Measurements from ENCODE around the gene IDNK.

The IDNK gene

DNA sequence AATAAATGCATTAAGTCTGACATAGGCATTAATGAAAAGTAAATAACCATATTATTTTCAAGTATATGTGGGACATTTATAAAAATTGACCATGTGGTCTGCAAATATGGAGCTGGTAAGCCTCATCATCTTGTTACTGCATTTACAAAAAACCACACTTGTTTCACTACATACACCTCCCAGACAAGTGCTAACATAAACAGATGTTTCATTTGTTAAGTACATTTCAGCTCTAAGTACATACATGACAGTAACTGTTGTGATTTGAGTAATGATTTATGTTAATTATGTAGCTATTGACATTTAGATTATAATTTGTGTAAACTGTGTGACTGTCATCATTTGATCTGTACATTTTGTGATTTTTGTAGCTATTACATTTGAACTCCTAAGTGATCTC is 13.9 kb downstream of the IDNK start:
- no peak for DNase-seq

DNA sequence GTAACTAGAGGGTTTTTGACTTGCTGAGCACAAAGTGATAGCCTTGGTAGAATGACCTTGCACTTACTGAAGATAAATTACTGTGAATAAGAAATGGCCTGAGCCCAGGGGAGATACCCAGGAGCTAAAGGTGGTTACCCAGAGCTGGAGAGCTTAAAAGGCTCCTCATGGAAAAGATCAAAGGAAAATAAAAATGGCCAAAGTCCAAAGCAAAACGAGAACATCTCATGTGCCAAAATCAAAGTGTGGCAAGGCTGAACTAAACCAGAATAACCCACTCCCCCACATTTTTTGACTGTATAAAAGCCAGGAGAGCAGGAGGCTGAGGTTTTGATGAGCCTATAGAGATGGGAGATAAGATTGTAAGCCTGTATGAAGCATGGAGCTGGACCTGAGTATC is 14.4 kb downstream of the IDNK start:
- no peak for DNase-seq

DNA sequence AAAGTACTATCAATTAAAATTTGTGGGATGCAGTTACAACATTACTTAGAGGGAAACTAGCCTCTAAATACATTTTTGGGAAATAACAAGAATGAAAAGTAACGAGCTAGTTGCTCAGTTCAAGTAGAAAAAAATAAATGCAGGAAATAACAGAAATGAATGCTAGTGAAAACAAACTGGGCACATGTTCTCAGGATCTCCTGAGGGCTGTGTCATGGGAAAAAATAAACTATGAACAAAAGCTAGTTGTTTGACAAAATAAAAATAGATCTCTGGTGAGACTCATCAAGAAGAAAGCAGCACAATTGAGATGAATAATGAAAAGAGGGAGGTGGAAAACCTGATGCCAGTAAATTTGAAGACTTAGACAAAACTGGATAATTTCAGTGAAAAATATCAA is 16.3 kb downstream of the IDNK start:
- DNase-seq = no peak

DNA sequence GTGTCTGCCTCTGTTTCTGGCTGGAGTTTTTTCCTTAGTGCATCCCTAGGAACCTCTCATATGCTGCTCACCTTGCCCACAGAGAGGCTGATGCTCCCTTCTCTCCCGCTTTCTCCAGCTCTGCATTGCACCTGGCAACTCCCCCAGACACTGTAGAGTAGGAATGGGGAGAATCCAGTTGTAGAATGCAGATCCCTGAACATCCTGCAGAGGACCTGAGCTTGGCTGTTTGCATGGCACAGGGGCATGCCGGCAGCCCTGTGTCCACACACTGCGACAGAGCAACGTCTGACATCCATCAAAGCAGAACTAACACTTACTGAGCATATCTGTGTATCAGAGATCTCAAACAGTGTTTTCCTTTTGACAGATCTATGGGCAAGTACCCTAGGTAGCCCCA is 19.9 kb downstream of the IDNK start:
- DNase-seq = no peak

DNA sequence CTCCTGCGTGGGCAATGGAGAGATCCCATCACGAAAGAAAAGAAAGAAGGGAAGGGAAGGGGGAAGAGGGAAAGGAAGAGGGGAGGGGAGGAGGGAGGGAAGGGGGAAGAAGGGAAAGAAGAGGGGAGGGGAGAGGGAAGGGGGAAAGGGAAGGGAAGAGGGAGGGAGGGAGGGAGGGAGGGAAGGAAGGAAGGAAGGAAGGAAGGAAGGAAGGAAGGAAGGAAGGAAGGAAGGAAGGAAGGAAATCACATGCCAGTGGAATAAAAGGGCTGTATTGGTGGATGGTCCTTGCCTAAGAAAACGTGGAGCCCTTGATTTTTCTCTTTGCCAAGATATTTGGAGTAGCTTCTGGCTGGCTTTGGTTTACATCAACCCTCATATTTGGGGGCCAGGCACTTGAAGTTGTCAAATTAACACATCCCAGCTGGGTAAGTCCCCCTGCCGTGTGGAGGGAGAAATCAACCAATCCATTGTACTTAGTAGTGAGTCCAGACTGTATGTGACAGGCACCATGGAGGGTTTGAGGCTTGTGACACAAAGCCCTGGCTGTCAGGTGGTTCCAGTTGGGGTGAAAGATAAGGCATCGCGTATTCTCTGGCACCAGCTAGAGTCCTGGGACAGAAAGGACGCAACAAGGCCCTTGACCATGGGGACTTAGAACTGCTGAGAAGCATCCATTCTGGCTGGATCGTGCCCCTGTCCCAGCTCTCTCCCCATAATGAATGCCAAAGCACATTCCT is 23.7 kb downstream of the IDNK start:
- DNase-seq = no peak

DNA sequence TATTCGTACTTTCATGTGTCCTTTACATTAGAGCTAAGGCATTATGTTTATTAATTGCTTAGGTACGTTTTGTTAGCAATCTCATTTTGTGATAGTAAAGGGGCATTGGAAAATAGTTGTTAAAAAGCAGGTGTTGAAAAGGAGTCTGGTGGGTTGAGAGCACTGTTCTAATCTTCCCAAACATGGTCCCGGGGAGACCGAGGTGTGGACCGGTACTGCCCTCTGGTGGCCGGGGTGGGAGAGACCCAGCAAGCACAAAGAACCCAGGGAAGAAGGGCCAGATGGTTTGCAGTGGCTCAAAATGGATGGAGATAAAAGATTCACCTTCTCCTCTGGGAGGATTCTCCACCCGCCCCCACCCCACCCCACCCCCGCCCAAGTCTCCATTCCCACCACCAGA is 26.1 kb downstream of the IDNK start:
- DNase-seq = no peak

DNA sequence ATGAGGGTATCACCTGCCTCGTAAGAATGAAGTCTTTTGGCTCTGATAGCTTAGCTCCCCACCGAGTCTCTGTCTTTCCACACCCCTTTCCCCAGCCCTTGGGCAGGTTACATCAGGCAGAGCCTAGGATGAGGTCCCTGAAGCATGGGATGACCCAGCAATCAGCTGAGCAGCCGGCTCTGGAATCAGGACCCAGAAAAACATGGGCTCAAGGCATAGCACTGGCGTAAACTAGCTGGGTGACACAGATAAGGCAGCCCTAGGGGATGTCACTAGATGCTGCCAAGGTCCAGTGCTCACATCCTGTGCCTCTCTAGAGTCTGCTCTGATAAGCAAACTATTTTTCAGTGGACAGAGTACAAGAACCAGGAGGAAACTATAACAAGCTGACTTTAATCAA is 26.6 kb downstream of the IDNK start:
- no peak for DNase-seq

DNA sequence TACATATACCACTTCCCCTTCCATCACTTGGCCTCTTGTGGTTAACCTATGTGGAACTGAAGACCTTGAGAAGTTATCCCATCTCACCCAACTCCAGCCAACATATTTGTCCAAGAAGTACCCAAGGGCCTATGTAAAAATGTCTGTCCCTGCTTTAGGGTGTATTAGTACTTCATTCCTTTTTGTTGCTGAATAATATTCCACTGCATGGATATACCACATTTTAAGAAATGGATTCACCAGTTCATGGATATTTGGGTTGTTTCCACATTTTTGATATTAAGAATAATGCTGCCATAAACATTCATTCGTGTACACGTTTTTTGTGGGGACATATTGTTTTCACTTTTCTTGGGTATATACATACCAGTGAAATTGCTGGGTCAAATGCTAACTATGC is 28.6 kb downstream of the IDNK start:
- no peak for DNase-seq

DNA sequence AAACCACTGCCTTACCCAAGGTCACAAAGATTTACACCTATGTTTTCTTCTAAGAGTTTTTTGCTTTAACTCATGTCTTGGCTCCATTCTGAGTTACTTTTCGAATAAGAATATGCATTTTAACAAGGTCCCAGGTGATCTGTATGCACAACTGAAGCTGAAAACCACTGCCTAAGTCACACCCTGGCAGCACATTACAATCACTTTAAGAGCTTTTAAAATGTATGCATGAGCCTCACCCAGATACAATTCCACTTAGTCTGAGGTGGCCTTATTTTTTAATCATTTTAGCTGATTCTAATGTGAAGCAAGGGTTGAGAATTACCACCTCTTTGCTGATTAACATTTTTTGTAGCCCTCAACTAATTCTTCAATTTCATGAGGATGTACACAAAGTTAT is 29.5 kb downstream of the IDNK start:
- DNase-seq = no peak

DNA sequence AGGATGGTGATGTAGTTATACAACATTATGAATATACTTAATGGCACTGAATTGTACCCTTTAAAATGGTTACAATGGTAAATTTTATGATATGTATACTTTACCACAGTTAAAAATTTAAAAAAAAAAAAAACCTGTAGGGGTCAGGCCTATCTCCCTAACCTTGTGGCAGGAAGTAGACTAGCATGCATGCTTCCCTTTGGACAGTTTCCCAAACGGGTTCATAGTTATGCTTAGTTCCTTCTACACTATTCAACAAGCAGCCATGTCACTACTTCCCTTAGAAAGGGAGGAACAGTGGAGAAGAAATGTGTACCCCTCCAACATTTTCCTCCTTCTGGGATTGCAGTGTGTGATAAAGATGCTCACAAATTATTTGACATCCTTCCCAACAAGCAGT is 32.5 kb downstream of the IDNK start:
- no peak for DNase-seq

DNA sequence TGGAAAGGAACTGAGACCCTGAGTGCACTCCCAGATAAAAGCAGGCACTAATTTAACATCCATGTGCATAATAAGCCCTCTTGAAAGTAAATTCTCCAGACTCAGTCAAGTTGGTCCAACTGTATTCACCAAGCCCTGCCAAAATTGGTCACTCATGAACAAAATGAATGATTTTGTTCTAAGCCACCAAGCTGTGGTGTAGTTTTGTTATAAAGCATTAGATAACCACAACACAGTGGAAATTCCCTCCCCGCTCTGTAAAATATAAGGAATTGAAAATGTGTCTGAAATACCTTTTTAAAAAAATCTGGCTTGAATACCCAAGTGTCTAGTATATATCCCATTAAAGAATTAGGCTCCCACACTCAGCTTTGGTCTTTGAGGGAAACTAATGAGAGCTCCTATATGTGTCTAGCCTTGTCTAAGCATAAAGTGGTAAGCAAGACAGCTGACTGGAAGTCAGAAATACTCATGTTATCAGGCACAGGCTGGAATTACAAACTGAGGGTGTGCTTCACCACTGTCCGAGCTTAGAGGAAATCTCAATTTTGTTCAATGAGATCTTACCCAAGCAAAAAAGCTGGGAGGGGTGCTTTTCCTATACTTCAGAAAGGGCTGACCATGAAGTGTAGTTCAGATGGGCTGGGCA is 33.2 kb downstream of the IDNK start:
- no peak for DNase-seq

DNA sequence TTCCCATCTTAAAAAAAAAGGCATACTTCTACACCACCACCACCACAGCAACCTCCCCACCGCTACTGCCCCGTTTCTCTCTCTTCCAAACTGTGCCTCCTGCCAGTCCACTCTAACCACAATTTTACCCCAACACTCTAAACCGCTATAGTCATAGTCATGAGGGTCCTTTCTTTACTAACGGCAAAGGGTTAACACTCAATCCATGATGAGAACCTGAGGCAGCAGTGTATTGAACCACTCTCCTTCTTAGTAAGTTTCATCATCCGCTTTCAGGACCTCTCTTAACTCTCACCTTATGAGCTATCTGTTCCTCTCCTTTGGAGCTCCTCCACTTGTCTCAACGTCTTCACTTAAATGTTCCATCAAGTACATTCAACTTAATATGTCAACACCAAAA is 34.0 kb downstream of the IDNK start:
- DNase-seq = no peak

DNA sequence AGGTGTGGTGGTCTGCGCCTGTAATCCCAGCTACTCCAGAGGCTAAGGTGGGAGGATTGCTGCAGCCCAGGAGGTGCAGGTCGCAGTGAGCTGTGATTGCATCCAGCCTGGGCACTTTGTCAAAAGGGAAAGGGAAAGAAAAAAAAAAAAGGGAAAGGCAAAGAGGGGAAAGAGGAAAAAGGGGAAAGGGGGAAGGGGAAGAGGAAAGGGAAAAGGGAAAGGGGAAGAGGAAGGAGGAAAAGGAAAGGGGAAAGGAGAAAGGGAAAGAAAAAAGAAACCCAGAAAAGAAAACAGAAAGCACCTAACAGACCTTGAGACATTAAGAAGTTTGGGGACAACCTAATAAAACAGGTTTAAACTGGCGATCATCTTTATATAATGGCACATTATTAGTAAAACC is 40.0 kb downstream of the IDNK start:
- DNase-seq = no peak

DNA sequence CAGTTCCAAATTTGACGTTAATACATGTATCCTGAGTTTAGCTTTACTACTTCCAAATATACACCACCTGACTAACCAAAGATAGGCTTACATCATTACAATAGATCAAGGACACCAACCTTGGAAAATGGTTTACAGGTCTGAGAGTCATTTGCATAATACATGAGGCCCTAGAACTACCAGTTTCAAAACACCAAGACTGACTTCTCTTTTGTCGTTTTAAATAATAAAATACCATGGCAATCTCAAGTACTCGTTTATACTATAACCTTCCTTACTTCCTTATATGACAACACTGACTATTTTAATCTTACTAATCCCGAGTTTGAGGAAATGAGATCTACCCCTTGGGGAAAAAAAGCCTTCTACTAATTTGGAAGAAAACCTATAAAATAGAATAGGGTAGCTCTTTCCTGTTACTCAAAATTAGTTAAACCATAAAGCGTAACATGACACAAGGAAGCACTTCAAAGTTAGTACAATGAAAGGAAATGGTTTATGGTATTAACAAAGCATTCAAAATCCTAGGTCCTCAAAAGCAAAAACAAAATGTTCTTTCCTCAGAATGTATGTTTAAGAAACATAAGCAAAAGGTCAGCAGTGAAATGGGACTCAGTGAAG is 42.7 kb downstream of the IDNK start:
- no peak for DNase-seq

DNA sequence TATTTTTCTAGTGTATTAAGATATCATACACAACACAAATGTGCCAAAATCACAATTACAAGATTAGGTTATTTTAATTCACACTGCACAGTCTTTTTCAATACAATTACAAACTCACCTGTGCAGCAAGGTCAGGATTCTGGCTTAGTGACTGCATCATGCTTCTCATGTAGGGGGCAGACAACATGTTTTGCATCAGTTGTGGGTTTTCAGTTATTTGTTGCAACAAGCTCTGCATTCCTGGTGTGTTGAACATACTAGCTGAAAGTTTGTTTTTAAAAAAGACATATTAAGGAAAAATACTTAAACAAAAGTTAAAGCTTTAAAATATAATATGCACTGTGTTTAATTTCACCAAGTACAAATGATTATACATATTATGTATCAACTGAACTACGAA is 46.1 kb downstream of the IDNK start:
- no peak for DNase-seq

DNA sequence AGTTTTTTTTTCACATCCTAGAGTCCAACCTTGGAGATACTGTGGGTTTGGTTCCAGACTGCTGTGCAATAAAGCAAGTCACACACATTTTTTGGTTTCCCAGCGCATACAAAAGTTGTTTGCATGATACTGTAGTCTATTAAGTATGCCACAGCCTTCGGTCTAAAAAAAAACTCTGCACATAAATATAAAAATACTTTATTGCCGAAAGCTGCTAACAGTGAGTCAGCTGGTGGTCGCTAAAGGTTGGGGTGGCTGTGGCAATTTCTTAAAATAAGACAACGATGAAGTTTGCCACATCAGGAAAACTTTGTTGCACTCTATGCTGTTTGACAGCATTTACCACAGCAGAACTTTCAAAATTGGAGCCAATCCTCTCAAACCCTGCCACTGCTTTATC is 47.4 kb downstream of the IDNK start:
- no peak for DNase-seq

DNA sequence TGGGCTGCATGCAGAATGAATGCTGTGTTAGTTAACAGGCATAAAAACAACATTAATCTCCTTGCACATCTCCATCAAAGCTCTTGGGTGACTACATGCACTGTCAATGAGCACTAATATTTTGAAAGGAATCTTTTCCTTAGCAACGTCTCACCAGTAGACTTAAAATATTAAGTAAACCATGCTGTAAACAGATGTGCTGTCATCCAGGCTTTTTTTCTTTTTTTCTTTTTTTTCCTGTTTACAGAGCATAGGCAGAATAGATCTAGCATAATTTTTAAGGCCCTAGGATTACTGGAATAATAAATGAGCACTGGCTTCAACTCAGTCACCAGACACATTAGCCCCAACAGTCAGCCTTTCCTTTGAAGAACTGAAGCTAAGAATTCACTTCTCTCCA is 48.5 kb downstream of the IDNK start:
- DNase-seq = no peak

DNA sequence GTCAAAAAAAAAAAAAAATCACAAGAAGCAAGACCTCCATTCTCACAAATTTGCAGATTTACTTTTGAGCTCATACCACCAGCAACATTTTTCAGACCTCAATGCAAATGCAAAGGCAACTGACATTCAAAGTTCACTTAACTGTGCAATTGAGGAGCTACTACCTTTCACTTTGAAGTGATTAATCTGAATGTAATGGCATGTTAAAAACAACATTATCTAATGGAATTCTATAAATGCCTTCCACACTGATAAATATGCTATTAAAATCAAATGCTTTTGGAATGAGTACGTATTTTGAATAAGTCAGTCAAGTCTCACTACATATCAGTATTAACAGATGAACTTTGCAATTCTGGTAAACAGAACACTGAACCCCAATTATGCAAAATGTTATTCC is 52.5 kb downstream of the IDNK start:
- no peak for DNase-seq

DNA sequence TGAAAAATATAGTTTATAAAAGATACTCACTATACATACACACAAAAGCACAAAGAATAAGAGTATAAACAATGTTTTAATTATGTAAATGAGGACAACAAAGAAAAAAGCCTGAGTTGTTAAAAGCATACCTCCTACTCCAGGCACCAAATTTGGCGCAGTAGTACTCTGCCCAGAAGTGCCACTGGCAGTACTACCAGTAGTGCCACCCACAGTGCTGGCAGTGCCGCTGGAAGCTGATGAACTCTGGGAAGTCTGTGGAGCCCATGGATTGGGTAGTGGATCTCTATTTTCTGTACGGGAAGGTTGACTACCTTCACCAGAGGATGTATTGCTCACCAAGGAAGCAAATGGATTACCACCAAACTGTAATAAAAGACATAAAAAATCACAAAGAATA is 54.7 kb downstream of the IDNK start:
- DNase-seq = no peak

DNA sequence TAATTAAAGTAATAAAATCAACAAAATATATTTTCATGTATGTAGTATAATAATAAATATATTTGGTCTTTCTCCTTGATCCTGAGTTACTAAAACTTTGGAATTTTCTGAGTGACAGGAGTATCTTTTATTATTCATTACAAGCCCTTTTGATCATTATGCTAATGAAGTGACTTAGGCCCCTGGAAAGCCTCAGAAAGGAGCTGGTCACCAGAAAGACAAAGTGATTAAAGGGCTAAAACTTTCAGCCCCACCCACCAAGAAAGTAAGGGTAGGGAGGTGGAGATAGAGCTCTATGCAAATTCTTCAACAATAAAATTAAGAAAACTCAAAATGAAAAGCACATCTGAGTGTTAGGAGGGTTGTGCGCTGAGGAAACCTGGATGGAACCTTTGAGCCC is 57.3 kb downstream of the IDNK start:
- DNase-seq = no peak

DNA sequence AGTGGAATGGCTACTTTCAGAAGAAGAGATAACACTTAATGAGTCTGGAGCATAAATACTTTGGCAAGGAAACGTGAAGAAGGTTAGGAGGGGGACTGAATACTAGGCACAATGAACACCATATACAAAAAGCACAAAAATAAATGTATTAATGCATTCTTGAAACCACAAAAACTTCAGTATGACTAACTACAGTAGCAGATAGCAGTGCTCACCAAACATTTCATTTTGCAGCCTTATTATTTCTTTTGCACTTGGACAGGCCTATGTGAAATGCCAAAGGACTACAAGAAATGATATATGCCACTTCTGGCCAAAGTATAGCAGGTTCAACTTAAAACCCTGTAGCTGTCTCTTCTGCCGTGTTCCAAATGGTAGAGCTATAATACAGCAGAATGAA is 58.5 kb downstream of the IDNK start:
- DNase-seq = no peak

DNA sequence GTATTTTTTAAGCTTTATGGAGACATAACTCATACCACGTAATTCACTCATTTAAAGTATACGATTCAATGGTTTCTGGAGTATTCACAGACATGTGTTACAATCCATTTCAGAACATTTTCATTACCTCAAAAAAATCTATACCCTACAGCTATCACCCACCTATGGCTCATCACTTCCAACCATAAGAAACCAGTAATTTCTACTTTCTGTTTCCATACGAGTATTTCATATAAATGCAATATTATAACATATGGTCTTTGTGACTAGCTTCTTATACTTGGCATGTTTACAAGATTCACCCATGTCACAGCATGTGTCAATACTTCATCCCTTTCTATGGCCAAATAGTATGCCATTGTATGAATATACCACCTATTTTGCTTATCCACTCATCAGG is 66.0 kb downstream of the IDNK start:
- no peak for DNase-seq

DNA sequence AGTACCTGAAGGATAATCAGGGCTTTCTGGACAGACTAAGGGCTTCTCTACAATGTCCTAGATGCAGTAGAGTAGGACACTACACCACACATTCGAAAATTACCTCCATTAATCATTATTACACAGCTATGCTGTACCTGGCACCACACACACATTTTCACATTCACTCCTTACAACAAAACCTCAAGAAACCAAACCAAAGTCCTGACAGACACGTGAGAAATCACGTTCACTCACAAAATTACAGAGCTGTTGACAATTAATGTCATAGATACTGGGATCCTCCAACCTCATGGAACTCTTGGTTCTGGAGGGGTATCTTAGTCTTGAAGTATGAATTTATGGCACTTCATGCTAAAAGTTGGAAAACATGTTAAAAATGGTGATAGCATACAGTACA is 68.5 kb downstream of the IDNK start:
- no peak for DNase-seq
